Mucosa of gallbladder (tissue), 1 donor: ENCODE results near the gene CORO7. TPM values are rescaled to one million over a fixed set of nuclear protein-coding genes. Genes with fewer than 3 reads are reported as not detected.

Experiments used
- DNase-seq: peaks from one replicate; pipeline ENCODE4 v3.0.0-alpha.2; 2020; ENCODE audit warnings: low spot score
- total RNA-seq: library from RNA; stranded (reverse); gene quantifications from one replicate; pipeline ENCODE4 v1.2.1, GENCODE V29; 2021
- donor health status: DM: no; HTN: no; CAD: no.

CORO7 gene
- total RNA-seq: 58.3 TPM

- peak; percentile 96 for DNase-seq
Observed at GRCh38 chr16:4416200-4417032, at the start of gene CORO7. TSS of gene CORO7 (minus strand) at chr16:4416596. CDS start at chr16:4416518, 78 bp downstream.

GRCh38 chr16:4463522-4464163 is 47.2 kb upstream of the CORO7 start:
- DNase-seq: no peak

- no peak for DNase-seq
Observed at GRCh38 chr16:4461250-4462085, 45.1 kb upstream of the CORO7 start.

DNA sequence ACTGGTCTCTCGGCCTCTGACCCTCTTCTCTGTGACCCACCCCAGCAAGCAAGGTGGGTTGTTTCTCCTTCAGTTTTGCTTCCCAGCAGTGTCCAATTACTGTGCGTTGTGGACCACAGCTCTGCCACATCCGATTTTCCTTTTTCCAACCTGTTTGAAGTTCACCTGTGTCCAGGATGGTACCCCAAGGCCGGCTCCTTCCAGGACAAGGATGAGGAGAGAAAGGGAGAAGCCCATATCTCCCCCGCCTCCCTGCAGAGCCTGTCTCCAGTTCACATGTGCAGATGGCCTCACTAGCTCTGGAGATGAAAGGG is 44.5 kb upstream of the CORO7 start:
- no peak for DNase-seq

GRCh38 chr16:4455951-4456350 is 39.6 kb upstream of the CORO7 start:
- DNase-seq: no peak

DNA sequence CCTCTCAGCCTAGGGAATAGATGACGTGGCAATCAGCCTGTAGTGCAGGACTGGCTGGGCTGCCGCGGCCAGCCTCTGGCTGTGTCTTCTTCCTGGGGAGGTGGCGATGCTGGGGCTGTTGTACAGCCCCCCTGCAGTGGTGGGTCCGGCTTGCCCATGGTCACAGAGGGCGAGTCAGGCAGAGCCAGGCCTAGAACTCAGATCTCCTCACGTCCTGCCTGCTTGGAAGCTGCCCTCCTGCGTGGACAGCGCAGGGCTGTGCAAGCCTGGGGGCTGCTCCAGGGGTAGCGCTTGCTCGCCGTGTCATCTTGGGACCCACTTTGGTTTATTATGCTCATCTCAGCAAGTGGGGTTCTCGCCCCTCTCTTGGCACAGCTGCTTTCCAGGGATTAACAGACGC is 38.7 kb upstream of the CORO7 start:
- no peak for DNase-seq

GRCh38 chr16:4454623-4455022 is 38.2 kb upstream of the CORO7 start:
- no peak for DNase-seq

GRCh38 chr16:4452674-4453073 is 36.3 kb upstream of the CORO7 start:
- DNase-seq: no peak

GRCh38 chr16:4450931-4451519 is 34.6 kb upstream of the CORO7 start:
- DNase-seq: no peak

DNA sequence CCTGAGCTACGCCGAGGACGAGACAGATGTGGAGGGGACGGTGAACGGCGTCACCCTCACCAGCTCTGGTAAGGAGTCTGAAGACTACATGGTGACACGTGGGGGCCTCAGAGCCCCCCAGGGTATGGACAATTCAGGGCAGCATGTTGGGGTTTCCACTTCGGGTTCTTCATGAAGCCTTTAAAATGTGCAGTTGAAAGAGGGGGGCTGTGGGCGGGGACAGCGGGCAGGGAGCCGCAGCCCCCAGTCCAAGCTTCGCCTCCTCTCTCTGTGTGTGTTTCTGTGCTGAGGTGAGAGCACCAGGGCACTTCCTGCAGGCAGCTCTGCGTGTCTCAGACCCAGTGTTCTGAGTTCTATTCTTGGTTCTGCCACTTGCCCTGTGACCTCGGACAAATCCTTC is 34.0 kb upstream of the CORO7 start:
- DNase-seq: no peak

DNA sequence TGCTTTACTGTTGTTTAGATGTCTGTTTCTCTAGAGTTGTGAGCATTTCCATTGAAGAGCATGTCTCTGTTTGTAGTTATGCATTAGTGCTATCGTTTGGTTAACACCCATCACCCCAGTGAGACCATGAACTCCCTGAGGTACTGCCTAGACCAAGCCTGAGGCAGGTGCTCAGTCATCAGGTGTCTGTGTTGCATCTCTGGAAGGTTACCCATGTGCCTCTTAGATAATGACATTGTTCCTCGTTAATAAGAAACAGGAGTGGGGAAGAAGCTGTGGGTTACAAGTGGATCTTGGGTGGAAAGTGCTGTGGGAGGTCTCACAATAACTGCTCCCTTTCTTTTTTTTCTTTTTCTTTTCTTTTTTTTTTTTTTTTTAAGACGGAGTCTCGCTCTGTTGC is 27.6 kb upstream of the CORO7 start:
- DNase-seq: no peak

- no peak for DNase-seq
Observed at GRCh38 chr16:4443271-4443670, 26.9 kb upstream of the CORO7 start.

GRCh38 chr16:4442371-4442770 is 26.0 kb upstream of the CORO7 start:
- no peak for DNase-seq

GRCh38 chr16:4437366-4437765 is 21.0 kb upstream of the CORO7 start:
- no peak for DNase-seq

DNA sequence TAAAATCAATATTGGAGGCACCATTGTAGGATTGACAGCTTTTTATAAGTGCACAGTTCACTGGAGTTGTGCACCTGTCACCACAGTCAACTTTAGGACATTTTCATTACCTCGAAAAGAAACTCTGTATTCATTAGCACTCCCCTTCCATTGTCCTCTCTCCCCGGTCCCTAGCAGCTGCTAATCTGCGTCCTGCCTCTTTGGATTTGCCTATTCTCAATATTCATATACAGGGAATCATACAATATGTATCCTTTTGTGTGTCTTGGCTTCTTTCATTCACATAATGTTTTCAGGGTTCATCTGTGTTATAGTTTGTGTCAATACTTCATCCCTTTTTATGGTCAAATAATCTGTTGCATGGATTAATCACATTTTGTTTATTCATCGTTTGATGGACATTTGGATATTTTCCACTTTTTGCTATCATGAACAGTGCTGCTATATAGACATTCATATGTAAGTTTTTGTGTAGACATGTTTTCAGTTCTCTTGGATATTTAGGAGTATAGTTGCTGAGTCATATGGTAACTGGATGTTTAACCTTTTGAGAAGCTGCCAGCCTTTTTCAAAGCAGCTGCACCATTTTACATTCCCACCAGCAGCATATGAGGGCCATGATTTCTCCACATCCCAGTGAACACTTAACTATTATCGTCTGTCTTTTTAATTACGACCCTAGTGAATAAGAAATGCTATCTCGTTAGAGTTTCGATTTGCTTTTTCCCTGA is 19.1 kb upstream of the CORO7 start:
- no peak for DNase-seq

DNA sequence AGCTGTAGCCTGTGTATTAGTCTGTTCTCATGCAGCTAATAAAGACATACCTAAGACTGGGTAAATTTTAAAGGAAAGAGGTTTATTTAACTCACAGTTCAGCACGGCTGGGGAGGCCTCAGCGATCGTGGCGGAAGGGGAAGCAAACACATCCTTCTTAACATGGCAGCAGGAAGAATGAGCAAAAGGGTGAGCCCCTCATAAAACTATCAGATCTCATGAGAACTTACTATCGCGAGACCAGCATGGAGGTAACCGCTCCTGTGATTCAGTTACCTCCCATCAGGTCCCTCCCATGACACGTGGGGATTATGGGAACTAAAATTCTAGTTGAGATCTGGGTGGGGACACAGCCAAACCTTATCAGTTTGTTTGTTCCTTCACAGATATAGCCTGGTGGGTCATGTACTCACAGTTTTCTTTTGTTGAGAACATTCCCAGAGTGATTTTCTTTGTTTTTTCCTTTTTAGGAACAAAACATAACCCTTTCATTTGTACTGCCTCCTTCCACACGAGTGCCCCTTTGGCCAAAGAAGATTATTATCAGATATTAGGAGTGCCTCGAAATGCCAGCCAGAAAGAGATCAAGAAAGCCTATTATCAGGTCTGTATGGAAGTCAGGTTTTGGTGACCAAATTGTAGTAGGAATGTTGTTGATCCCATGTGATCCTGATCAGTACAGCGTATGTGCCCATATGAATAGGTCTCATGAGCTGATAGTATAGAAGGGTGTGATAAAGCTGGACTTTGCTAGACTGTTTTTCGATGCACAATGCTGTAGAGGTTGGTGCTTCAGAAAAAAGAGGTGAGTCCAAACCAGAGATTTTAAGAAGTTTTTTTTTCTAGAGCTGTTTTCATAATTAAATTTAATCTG is 17.8 kb upstream of the CORO7 start:
- no peak for DNase-seq

- DNase-seq: no peak
Observed at GRCh38 chr16:4433228-4433627, 16.8 kb upstream of the CORO7 start.

- DNase-seq: no peak
Observed at GRCh38 chr16:4431023-4431422, 14.6 kb upstream of the CORO7 start.

- DNase-seq: no peak
Observed at GRCh38 chr16:4428500-4428899, 12.1 kb upstream of the CORO7 start.

GRCh38 chr16:4426722-4427372 is 10.5 kb upstream of the CORO7 start:
- DNase-seq: no peak
